ENCODE results near the gene TCEA3.

DNA sequence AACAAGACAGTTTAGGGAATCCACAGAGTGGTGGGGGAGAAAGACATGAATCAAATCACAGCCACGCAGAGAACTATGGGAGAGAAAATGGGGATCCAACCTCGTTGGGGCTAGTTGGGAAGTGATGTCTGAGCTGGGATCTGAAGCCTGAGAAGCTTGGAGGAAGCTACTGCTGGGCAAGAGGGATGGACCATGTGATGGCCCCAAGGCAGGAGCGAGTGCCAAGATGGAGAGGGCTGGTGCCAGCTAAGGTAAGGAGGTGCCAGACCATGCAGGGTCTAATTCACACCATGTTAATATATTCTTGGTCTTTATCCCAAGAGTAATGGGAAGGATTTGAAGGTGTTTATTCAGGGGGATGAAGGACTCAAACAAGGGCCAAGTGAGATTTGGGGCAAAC lies 18.2 kb upstream of the TCEA3 start:
- TF ChIP-seq, protein P1, sequence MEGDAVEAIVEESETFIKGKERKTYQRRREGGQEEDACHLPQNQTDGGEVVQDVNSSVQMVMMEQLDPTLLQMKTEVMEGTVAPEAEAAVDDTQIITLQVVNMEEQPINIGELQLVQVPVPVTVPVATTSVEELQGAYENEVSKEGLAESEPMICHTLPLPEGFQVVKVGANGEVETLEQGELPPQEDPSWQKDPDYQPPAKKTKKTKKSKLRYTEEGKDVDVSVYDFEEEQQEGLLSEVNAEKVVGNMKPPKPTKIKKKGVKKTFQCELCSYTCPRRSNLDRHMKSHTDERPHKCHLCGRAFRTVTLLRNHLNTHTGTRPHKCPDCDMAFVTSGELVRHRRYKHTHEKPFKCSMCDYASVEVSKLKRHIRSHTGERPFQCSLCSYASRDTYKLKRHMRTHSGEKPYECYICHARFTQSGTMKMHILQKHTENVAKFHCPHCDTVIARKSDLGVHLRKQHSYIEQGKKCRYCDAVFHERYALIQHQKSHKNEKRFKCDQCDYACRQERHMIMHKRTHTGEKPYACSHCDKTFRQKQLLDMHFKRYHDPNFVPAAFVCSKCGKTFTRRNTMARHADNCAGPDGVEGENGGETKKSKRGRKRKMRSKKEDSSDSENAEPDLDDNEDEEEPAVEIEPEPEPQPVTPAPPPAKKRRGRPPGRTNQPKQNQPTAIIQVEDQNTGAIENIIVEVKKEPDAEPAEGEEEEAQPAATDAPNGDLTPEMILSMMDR (IDR thresholded peaks at IDR 0.05; ENCODE audit: low read length), result no peak
- no peak for TF ChIP-seq EZH2phosphoT487 (IDR thresholded peaks at IDR 0.05; ENCODE audit: low read length)
